GM12875 (cell line): ENCODE data around the gene THADA.

Source experiments
- H3K4me3 ChIP-seq: one replicate; pipeline ENCODE4 v1.5.1; 2011; ENCODE audit warnings: low read depth, low read length, control low read depth
- TF ChIP-seq, protein P1 (sequence below): IDR thresholded peaks from 2 replicates; pipeline ENCODE4 v1.5.1; 2011; ENCODE audit warnings: low read depth, mild to moderate bottlenecking, control low read depth, inconsistent platforms, low read length, moderate library complexity, borderline replicate concordance; ENCODE audit not compliant: insufficient read depth

The THADA gene

DNA sequence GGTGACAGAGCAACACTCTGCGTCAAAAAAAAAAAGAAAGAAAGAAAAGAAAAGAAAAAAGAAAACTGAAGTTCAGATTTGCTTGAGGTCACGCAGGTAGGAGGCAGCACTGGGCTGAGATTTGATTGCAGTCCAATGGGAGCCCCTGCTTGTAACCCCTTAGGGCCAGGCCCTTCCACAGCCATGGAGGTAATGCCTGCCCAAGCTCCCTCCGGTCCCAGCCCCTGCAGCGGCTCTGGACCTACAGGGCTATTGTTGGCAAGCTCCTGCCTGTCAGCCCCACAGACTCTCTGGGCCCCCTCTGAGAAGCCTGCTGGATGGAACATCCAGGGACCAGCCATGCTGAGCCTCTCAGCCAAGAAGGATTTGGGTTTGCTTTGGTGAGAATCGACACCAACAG lies 381.6 kb downstream of the THADA start:
- H3K4me3 ChIP-seq: no peak overlapping the region
- TF ChIP-seq, protein P1, sequence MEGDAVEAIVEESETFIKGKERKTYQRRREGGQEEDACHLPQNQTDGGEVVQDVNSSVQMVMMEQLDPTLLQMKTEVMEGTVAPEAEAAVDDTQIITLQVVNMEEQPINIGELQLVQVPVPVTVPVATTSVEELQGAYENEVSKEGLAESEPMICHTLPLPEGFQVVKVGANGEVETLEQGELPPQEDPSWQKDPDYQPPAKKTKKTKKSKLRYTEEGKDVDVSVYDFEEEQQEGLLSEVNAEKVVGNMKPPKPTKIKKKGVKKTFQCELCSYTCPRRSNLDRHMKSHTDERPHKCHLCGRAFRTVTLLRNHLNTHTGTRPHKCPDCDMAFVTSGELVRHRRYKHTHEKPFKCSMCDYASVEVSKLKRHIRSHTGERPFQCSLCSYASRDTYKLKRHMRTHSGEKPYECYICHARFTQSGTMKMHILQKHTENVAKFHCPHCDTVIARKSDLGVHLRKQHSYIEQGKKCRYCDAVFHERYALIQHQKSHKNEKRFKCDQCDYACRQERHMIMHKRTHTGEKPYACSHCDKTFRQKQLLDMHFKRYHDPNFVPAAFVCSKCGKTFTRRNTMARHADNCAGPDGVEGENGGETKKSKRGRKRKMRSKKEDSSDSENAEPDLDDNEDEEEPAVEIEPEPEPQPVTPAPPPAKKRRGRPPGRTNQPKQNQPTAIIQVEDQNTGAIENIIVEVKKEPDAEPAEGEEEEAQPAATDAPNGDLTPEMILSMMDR: no peak

DNA sequence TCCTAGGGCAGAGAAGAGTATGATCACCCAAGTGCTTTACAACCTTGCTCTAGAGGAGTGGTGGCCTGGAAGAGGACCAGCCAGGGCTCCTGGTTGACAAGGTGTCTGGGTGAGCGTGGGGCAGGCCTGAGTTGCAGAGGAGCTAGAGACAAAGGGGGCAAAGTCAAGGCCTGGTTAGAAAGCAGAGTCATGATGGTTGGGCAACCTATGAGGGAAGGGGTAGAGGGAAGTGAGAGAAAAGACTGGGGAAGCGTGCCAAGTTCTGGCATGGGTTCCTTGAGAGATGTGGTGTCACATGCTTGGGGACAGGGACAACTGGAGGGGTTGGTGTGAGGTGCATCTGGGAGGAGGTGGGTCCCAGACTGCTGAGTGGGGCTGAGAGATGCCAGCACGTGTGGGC lies 382.9 kb downstream of the THADA start:
- TF ChIP-seq, protein P1: no peak
- no peak overlapping the region for H3K4me3 ChIP-seq

DNA sequence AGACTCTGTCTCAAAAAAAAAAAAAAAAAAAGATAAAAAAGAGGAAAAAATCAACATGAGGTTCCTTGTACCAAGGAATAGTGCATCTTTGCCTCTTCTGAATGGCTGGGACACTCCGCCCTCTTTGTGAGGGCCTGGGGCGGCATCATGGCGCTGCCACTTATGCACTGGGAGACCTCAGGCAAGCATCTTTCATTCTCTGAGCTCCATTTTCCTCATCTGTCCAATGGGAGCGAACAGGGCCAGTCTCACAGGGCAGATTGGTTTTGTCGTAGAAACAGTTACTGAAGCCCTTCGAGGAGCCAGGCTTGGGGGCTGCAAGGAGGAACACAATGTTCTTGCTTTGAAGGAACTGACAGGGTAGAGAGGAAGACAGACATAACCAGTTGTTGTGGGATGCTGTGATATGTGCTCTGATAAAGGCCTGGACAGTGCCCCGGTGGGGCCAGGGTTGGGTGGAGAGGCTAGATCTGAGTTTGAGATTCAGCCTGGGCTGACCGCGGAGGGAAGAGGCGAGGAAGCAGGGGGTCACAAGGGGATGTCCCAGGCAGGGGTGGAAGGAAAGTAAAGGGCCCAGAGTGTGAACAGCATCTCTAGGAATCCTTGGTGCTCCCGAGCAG lies 383.5 kb downstream of the THADA start:
- TF ChIP-seq, protein P1: no peak
- H3K4me3 ChIP-seq: no peak overlapping the region

DNA sequence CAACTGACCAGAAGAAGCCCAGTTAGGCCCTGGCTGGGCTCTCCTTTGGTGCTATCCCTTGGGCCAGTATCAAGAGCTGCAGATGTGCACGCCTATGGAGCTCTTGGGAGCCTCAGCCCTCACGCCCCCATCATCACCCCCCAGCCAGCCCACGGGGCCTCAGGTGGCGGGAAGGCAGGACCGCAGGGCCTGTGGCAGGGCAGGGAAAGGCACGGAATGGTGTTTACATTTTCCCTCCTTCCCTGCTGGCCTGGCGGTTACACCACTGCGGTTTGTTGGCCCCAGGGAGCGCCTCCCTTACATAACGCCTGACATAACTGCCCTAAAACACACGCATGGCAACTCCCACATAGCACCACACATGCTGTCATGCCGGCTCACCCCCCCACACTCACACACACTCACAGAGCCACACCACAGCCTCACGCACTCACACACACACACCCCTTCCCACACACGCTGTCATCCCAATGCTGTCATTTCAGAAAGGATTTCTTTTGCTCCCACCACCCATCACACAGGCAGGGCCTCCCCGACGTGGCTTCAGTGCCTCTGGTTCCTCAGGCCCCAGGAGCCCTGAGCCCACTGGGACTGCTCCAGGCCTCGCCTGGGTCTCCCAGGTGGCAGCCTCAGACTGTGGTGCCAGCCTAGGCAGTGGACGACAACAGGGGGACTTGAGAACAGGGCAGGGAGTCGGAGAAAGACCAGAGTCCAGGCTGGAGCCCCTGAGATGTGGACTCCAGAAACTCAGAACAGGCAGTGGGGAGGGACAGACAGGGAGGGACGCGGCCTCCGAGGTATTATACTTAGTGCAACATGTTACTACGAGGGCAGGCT lies 385.2 kb downstream of the THADA start:
- TF ChIP-seq, protein P1: no peak
- H3K4me3 ChIP-seq: no peak overlapping the region

DNA sequence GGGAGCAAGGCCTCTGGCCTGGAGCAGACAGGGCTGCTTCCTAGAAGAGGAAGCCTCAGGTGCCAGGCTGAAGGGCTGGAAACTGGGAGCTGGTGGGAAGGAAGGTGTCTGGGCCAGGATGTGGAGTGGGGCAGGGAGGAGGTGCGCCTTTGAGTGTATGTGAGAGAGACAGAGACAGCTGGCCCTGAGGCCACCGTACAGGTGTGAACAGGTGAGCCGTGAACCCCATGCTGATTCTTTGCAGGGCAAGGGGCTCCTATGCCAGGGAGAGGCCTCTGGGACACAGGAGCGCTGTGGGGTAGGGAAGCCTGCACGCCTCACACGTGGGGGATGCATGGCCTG lies 385.7 kb downstream of the THADA start:
- TF ChIP-seq, protein P1: no peak
- H3K4me3 ChIP-seq: no peak overlapping the region

DNA sequence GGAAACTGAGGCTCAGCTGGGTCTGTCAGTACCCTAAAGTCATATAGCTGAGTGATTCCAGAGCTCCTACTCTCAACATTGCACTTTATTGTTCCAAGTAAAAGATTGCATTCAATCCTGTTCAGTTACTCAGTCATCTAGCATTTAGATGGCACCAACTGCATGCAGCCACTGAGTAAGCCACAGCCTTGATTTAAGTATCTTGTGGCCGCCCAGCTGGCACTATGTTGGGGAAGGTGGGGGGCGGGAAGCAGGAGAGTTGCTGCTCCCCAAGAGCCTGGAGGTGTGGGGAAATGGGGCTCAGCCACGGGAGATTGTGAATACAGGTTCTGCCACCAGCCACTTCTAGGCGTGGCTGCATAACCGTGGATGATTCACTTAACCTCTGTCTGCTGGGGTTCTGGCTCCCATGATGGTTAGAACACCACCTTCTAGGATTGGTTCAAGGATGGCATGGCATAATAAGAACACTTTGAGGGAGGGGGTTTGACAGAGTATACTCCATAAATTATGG lies 386.6 kb downstream of the THADA start:
- TF ChIP-seq, protein P1: no peak

More for the DNA sequence above, 386.6 kb downstream of the THADA start:
- no peak overlapping the region for H3K4me3 ChIP-seq
